MM.1S (cell line): ENCODE results near the gene NEGR1.

Source experiments
- EZH2 ChIP-seq: fragments of 300-600 bp; sonication (generic); optimal IDR thresholded peaks from 2 replicates; pipeline ENCODE3; 2017; ENCODE audit warnings: low read depth, mild to moderate bottlenecking, antibody characterized with exemption, low read length, mixed read lengths
- TF ChIP-seq, protein P1 (sequence below): fragments of 300-600 bp; sonication (generic); IDR thresholded peaks from 2 replicates; pipeline ENCODE4 v1.5.1; 2016; ENCODE audit warnings: antibody characterized with exemption, low read length, mixed read lengths

DNA sequence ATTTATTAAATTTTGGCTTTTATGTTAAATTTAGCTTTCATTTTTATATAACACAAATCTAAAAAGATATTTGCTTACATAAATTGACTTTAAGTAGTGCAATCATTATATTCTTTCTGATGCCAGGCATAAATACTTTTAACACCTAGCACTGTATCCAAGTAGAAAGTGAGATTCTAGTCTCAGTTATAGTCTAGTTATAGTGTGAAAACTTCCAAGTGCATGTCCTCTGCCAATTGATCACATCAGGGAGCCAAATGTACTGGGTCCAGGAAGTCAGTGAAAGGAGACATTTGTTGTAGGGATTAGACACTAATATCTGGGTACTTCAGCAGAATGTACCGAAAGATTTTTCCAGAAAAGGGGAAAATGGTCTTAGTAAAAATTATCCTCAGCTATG lies 910.8 kb downstream of the NEGR1 start:
- TF ChIP-seq, protein P1, sequence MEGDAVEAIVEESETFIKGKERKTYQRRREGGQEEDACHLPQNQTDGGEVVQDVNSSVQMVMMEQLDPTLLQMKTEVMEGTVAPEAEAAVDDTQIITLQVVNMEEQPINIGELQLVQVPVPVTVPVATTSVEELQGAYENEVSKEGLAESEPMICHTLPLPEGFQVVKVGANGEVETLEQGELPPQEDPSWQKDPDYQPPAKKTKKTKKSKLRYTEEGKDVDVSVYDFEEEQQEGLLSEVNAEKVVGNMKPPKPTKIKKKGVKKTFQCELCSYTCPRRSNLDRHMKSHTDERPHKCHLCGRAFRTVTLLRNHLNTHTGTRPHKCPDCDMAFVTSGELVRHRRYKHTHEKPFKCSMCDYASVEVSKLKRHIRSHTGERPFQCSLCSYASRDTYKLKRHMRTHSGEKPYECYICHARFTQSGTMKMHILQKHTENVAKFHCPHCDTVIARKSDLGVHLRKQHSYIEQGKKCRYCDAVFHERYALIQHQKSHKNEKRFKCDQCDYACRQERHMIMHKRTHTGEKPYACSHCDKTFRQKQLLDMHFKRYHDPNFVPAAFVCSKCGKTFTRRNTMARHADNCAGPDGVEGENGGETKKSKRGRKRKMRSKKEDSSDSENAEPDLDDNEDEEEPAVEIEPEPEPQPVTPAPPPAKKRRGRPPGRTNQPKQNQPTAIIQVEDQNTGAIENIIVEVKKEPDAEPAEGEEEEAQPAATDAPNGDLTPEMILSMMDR: no peak
- no peak for TF ChIP-seq EZH2
